PC-9 (cell line): ENCODE results near the gene IMPA2.

Source experiments
- CTCF ChIP-seq: fragments of 200-600 bp; sonication (generic); conservative IDR thresholded peaks from 2 replicates; pipeline ENCODE4 v1.6.1; 2017; ENCODE audit warnings: mixed run types, antibody characterized with exemption, mild to moderate bottlenecking, moderate library complexity
- EZH2 ChIP-seq: fragments of 200-600 bp; sonication (generic); IDR thresholded peaks from 2 replicates; pipeline ENCODE4 v1.8.0; 2017; ENCODE audit warnings: antibody characterized with exemption, low read depth

- TF ChIP-seq CTCF = no peak
- no peak for TF ChIP-seq EZH2
Measured at GRCh38 chr18:12061685-12062084, 80.4 kb downstream of the IMPA2 start.
